HepG2 (cell line): ENCODE measurements around the gene SNX3. TPM values are rescaled to one million over a fixed set of nuclear protein-coding genes. Genes with fewer than 3 reads are reported as not detected.

Experiments
- ATAC-seq: fragments of 200-7000 bp; cut with Tn5 transposase; 3 replicates; pipeline ENCODE4 v1.9.1; 2020; ENCODE audit warnings: mild to moderate bottlenecking, moderate library complexity
- Bru-seq: library from RNA; stranded (reverse); fragments of 400-500 nt; gene quantifications from one replicate; lab custom pipeline; 2021; lab: Mats Ljungman, UMichigan
- BruChase-seq, 2 experiments: library from RNA; stranded (reverse); fragments of 400-500 nt; gene quantifications; one replicate each; lab custom pipeline; 2021; lab: Mats Ljungman, UMichigan
- BruUV-seq: library from RNA; stranded (reverse); fragments of 400-500 nt; replicated peaks from 2 replicates; lab custom pipeline; 2021; lab: Mats Ljungman, UMichigan
- CTCF ChIA-PET: fragments of 300-600 bp; formaldehyde crosslinking; extraction: SDS; loops from one replicate; lab custom pipeline; 2021; ENCODE audit warnings: low total read pairs, inconsistent platforms, low intra/inter-chr PET ratio; lab: Yijun Ruan, JAX
- POLR2A ChIA-PET: fragments of 350-600 bp; sonication (Branson Sonifier 250); formaldehyde crosslinking; loops from one replicate; lab custom pipeline; 2020; ENCODE audit warnings: antibody characterized with exemption, inconsistent platforms; lab: Yijun Ruan, JAX
- DNase-seq: peaks from one replicate; pipeline ENCODE4 v3.0.0-alpha.2; 2015; ENCODE audit warnings: low spot score
- FAIRE-seq: peaks from 3 replicates; lab custom pipeline; 2011; peaks lifted over from hg19 to GRCh38; lab: Jason Lieb, UNC
- H2AFZ ChIP-seq: one replicate; pipeline ENCODE4 v1.6.1; 2011; ENCODE audit warnings: low read length, inconsistent platforms
- H3K27ac ChIP-seq: fragments of 300-600 bp; 3 replicates; pipeline ENCODE4 v1.8.0; 2011; ENCODE audit warnings: mixed run types, mild to moderate bottlenecking, mixed read lengths, low read length, inconsistent platforms; ENCODE audit not compliant: insufficient read depth; ENCODE audit errors: extremely low read length
- H3K27me3 ChIP-seq, 2 experiments: fragments of 200-600 bp in 1 of 2; 2 replicates in 1 of 2; 3 replicates in 1 of 2; pipeline versions ENCODE4 v1.6.0 to v1.8.0; 2011; ENCODE audit warnings: low read length in 2 of 2, mild to moderate bottlenecking in 2 of 2, moderate library complexity in 2 of 2, inconsistent platforms in 1 of 2; ENCODE audit not compliant: insufficient read depth in 2 of 2, control insufficient read depth in 1 of 2
- H3K36me3 ChIP-seq, 2 experiments: fragments of 200-600 bp in 1 of 2; replicated peaks in 1 of 2; 2 replicates in 1 of 2; 3 replicates in 1 of 2; pipeline versions ENCODE4 v1.5.1 to v1.8.0; 2011; ENCODE audit warnings: low read length in 2 of 2, inconsistent platforms in 1 of 2; ENCODE audit not compliant: insufficient read depth in 2 of 2, control insufficient read depth in 1 of 2
- H3K4me1 ChIP-seq: 2 replicates; pipeline ENCODE4 v1.5.1; 2012; ENCODE audit warnings: low read length, inconsistent platforms; ENCODE audit not compliant: insufficient read depth
- H3K4me2 ChIP-seq: 2 replicates; pipeline ENCODE4 v1.6.0; 2011; ENCODE audit warnings: low read depth, low read length, inconsistent platforms
- H3K4me3 ChIP-seq, 3 experiments: fragments of 200-600 bp in 1 of 3; sonication (generic), shearing (Covaris generic) in 1 of 3; replicated peaks in 1 of 3; 2 replicates each; pipeline ENCODE4 v1.5.1; 2011 to 2016; ENCODE audit warnings: low read length in 3 of 3, inconsistent platforms in 2 of 3, low read depth in 2 of 3, mild to moderate bottlenecking in 2 of 3, control low read depth in 1 of 3, mixed read lengths in 1 of 3; ENCODE audit not compliant: insufficient read depth in 1 of 3
- H3K79me2 ChIP-seq: one replicate; pipeline ENCODE4 v1.6.1; 2011; ENCODE audit warnings: low read length, inconsistent platforms; ENCODE audit not compliant: insufficient read depth
- H3K9ac ChIP-seq: 2 replicates; pipeline ENCODE4 v1.6.0; 2011; ENCODE audit warnings: mild to moderate bottlenecking, low read depth, low read length, inconsistent platforms; ENCODE audit not compliant: insufficient read depth
- H3K9me3 ChIP-seq: 2 replicates; pipeline ENCODE4 v1.5.1; 2012; ENCODE audit warnings: mild to moderate bottlenecking, low read length
- H4K20me1 ChIP-seq: 2 replicates; pipeline ENCODE4 v1.6.0; 2011; ENCODE audit warnings: inconsistent platforms, mild to moderate bottlenecking, low read length, moderate library complexity; ENCODE audit not compliant: insufficient read depth
- ATF1 ChIP-seq: IDR thresholded peaks from 2 replicates; pipeline ENCODE4 v1.6.1; 2016; ENCODE audit warnings: mild to moderate bottlenecking, control low read depth
- CTCF ChIP-seq: sonication (generic); formaldehyde crosslinking; IDR thresholded peaks from 2 replicates; pipeline ENCODE4 v1.5.0; 2020; ENCODE audit warnings: mild to moderate bottlenecking, missing genetic modification reagents, moderate library complexity
- GMEB2 ChIP-seq: IDR thresholded peaks from 2 replicates; pipeline ENCODE4 v1.6.1; 2016; ENCODE audit warnings: missing biosample characterization, missing genetic modification reagents, low read depth
- HDAC6 ChIP-seq: fragments of 200-600 bp; sonication (generic); IDR thresholded peaks from 2 replicates; pipeline ENCODE4 v1.7.0; 2017; ENCODE audit warnings: mild to moderate bottlenecking, antibody characterized with exemption, low read length, low read depth
- KLF15 ChIP-seq: sonication (generic); formaldehyde crosslinking; IDR thresholded peaks from 2 replicates; pipeline ENCODE4 v1.8.1; 2023; ENCODE audit warnings: borderline replicate concordance, mild to moderate bottlenecking, inconsistent platforms, missing genetic modification reagents, mixed read lengths
- NBN ChIP-seq: fragments of 450-650 bp; conservative IDR thresholded peaks from 2 replicates; pipeline ENCODE4 v1.6.1; 2017
- SNAI1 ChIP-seq: sonication (generic); formaldehyde crosslinking; IDR thresholded peaks from 2 replicates; pipeline ENCODE4 v1.5.0; 2020; ENCODE audit warnings: mild to moderate bottlenecking, missing genetic modification reagents, borderline replicate concordance
- SP4 ChIP-seq: sonication (generic); formaldehyde crosslinking; IDR thresholded peaks from 2 replicates; pipeline ENCODE4 v1.8.1; 2023; ENCODE audit warnings: mild to moderate bottlenecking, missing genetic modification reagents
- WGBS: methylation state at CpG from one replicate; pipeline ENCODE4 v1.1.6; 2017; ENCODE audit warnings: low lambda C conversion rate; 5-methylcytosine and 5-hydroxymethylcytosine counted together
- in situ Hi-C: cut with HindIII; loops from 2 replicates; pipeline ENCODE4 v1.10.0; 2017; ENCODE audit warnings: low pct_unique_long_range_greater_than_20kb; ENCODE audit not compliant: extremely low pct_ligation_motif_present
- intact Hi-C: fragments of 100-400 bp; cut with micrococcal nuclease; formaldehyde crosslinking; loops from one replicate; pipeline ENCODE4 v1.10.0; 2022; ENCODE audit not compliant: unreplicated experiment
- long read RNA-seq, 2 experiments: library from RNA in 1 of 2; library from polyadenylated mRNA in 1 of 2; stranded (forward) in 1 of 2; unstranded in 1 of 2; transcript quantifications; one replicate each; pipeline ENCODE4 v2.0.0, GENCODE V29; 2019 to 2022
- polyA minus RNA-seq, 3 experiments: library from RNA; depleted of rRNA, polyadenylated mRNA; stranded (reverse); fragments of >200 nt; gene quantifications; 2 replicates each; pipeline ENCODE4 v1.2.3, GENCODE V29; 2011; ENCODE audit warnings: low replicate concordance in 1 of 3
- polyA plus RNA-seq, 8 experiments: library from polyadenylated mRNA; depleted of rRNA in 3 of 8; stranded (reverse) in 7 of 8; unstranded in 1 of 8; fragments of >200 nt; fragmentation: Illumina TruSeq in 4 of 8; extraction: Trizol in 4 of 8; gene quantifications; 2 replicates each; pipeline versions ENCODE4 v1.2.1 to v1.2.3, GENCODE V29; 2011 to 2016; ENCODE audit warnings: low read depth in 4 of 8, missing spikeins in 1 of 8, mixed read lengths in 1 of 8; ENCODE audit not compliant: insufficient read depth in 1 of 8
- total RNA-seq, 5 experiments: library from RNA; depleted of rRNA; stranded (reverse); fragments of >200 nt; fragmentation: Illumina TruSeq; extraction: Trizol; gene quantifications; 2 replicates each; pipeline ENCODE4 v1.2.3, GENCODE V29; 2016; ENCODE audit warnings: low read depth in 1 of 5

SNX3 gene
- total RNA-seq (2016; rRNA removed; fragmentation: Illumina TruSeq; extraction: Trizol) = 84.9 and 111 TPM in 2 replicates
- 76.5 and 88.5 TPM in 2 replicates for total RNA-seq (2016; cell fraction: cytosol; rRNA removed; fragmentation: Illumina TruSeq; extraction: Trizol; ENCODE audit: low read depth)
- 88.8 and 113 TPM in 2 replicates for total RNA-seq (2016; cell fraction: insoluble cytoplasmic fraction; rRNA removed; fragmentation: Illumina TruSeq; extraction: Trizol)
- 153 and 156 TPM in 2 replicates for total RNA-seq (2016; cell fraction: membrane; rRNA removed; fragmentation: Illumina TruSeq; extraction: Trizol)
- total RNA-seq (2016; cell fraction: nucleus; rRNA removed; fragmentation: Illumina TruSeq; extraction: Trizol) = 40.1 and 47.1 TPM in 2 replicates
- polyA plus RNA-seq (2011; rRNA removed) = 161 and 226 TPM in 2 replicates
- 86.0 and 158 TPM in 2 replicates for polyA plus RNA-seq (2011; cell fraction: cytosol; rRNA removed)
- 18.8 and 37.1 TPM in 2 replicates for polyA plus RNA-seq (2011; cell fraction: nucleus; rRNA removed)
- 105 and 119 TPM in 2 replicates for polyA plus RNA-seq (2012)
- 170 and 199 TPM in 2 replicates for polyA plus RNA-seq (2016; cell fraction: cytosol; fragmentation: Illumina TruSeq; extraction: Trizol; ENCODE audit: low read depth)
- polyA plus RNA-seq (2016; cell fraction: insoluble cytoplasmic fraction; fragmentation: Illumina TruSeq; extraction: Trizol; ENCODE audit: low read depth) = 189 and 197 TPM in 2 replicates
- polyA plus RNA-seq (2016; cell fraction: membrane; fragmentation: Illumina TruSeq; extraction: Trizol; ENCODE audit: low read depth) = 247 and 254 TPM in 2 replicates
- polyA plus RNA-seq (2016; cell fraction: nucleus; fragmentation: Illumina TruSeq; extraction: Trizol; ENCODE audit: insufficient read depth, low read depth) = 84.4 and 93.0 TPM in 2 replicates
- 58.3 and 60.5 TPM in 2 replicates for polyA minus RNA-seq (2011; rRNA and poly(A)+ RNA removed; ENCODE audit: low replicate concordance)
- polyA minus RNA-seq (2011; cell fraction: cytosol; rRNA and poly(A)+ RNA removed) = 38.9 and 45.4 TPM in 2 replicates
- polyA minus RNA-seq (2011; cell fraction: nucleus; rRNA and poly(A)+ RNA removed) = 20.5 and 22.4 TPM in 2 replicates
- Bru-seq, nascent RNA = percentile 74 among the genes with signal in this experiment
- BruChase-seq, experiment 1, labeled RNA remaining after a 6-hour chase = percentile 78 among the genes with signal in this experiment
- BruChase-seq, experiment 2, labeled RNA remaining after a 2-hour chase = percentile 68 among the genes with signal in this experiment
- long read RNA-seq, experiment 1, transcript SNX3-201 (4 exons, 1,755 nt) = major isoform, 153 of 172 reads
- long read RNA-seq, experiment 1, transcript SNX3-202 (4 exons, 890 nt) = minor isoform, 6 of 172 reads
- long read RNA-seq, experiment 1, partial matches to known transcripts = 10 of 172 reads
- long read RNA-seq, experiment 1, other reads (novel, unspliced or antisense) = 1 of 172 reads
- long read RNA-seq, experiment 2, transcript SNX3-201 (4 exons, 1,755 nt) = major isoform, 209 of 260 reads
- long read RNA-seq, experiment 2, transcript SNX3-202 (4 exons, 890 nt) = minor isoform, 5 of 260 reads
- long read RNA-seq, experiment 2, partial matches to known transcripts = 11 of 260 reads
- long read RNA-seq, experiment 2, other reads (novel, unspliced or antisense) = 35 of 260 reads

DNA sequence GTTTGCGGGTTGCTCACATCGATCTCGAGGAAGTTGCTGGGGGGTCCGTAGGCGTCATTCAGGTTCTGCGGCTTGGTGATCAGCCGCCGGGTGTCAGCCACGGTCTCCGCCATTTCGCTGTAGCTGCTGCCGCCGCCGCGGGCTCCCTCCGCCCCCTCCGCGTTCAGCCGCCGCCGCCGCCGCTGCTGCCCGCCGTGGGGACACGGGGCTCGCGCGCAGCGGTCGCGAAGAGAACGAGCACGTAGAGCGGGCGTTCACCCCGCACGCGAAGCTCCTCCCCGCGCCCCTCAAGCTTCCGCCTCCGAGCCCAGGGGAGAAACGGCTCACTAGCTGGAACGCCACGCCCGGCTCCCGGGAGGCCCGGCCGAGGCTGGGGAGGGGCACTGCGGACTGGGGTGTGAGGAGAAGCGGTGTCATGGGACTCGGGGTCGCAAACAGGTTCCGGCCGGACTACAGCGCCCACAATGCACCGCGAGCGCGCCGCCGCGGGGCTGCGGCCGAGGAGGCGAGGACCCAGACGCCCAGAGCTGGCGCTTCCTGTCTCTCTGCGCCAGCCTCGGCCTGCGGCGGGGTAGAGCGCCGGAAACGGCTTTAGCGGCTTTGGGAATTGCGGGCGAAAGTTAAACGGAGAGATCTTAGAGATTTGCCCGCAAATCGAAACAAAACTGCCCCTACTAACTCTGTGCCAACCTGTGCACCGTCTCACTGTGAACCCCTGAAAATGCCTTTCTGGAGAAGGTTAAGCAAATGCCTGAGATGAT is at the start of gene SNX3:
Gene SNX3 (minus strand): TSS at position 232 of the 761 bp plus-strand sequence. CDS start 119 bp downstream, at position 113.
- Histone ChIP-seq H3K9me3 (no peaks in the 10 kb centered on the region), H3K79me2 (peaks cover 35% of the 10 kb centered on the region), H3K27me3 (no peaks in the 10 kb centered on the region; a peak in 1 of 5 replicates), H3K4me3 (peak within 1 kb of the TSS; percentile 91 to 93 (median 92)), H3K9ac (peak within 1 kb of the TSS; percentile 89), H2AFZ (peak within 1 kb of the TSS; percentile 98), H4K20me1 (0 out of 2 replicates have a peak, but pooled peaks cover 2% of the 10 kb centered on the region), H3K27ac (peak within 1 kb of the TSS; percentile 94), H3K4me2 (peak within 1 kb of the TSS; percentile 87), H3K36me3 (no peaks in the 10 kb centered on the region), H3K4me1 (peaks cover 35% of the 10 kb centered on the region)
- TSS peak; percentile 98 for BruUV-seq
- peak; percentile 93 for DNase-seq
- intact Hi-C loops = loop anchor here (1.0 to 2.0 kb wide), 2 partner anchors 33 to 148 kb away; no protein-coding TSS in a partner anchor
- ChIA-PET CTCF (no interaction called here), POLR2A (interaction anchor here (1.0 to 2.5 kb wide), 10 partner anchors 12 to 834 kb away, joined by 3 to 36 read pairs (median 4); partner anchors contain the start of genes AFG1L, CEP57L1 and SESN1)
- ATAC-seq = peak; percentile 96
- 0% methylated on average over 3 of the region's 83 CpGs for WGBS
- FAIRE-seq = no peak
- in situ Hi-C loops = no loop called here
- TF ChIP-seq GMEB2 (CRISPR knock-in tag) = peak; percentile 83
- no peak for TF ChIP-seq ATF1 (CRISPR knock-in tag)
- no peak for TF ChIP-seq HDAC6
- TF ChIP-seq CTCF (CRISPR knock-in tag) = peak; percentile 42
- no peak for TF ChIP-seq NBN
- TF ChIP-seq KLF15 (CRISPR knock-in tag) = no peak; the same call in 1 of the 2 replicates
- no peak for TF ChIP-seq SNAI1 (CRISPR knock-in tag)
- peak; percentile 87 for TF ChIP-seq SP4 (CRISPR knock-in tag)
